HCT116 (cell line): Measurements from ENCODE around the gene PYGO2. TPM values are rescaled to one million over a fixed set of nuclear protein-coding genes. Genes with fewer than 3 reads are reported as not detected.

Source experiments
- ATAC-seq: fragments of 200-7000 bp; cut with Tn5 transposase; 2 replicates; pipeline ENCODE4 v1.9.1; 2020; ENCODE audit warnings: mild to moderate bottlenecking, moderate library complexity
- BruUV-seq: library from RNA; stranded (reverse); fragments of 400-500 nt; replicated peaks from 2 replicates; lab custom pipeline; 2021; lab: Mats Ljungman, UMichigan
- CTCF ChIA-PET: fragments of 300-600 bp; sonication (Branson Sonifier 250); formaldehyde crosslinking; loops from one replicate; lab custom pipeline; 2021; ENCODE audit warnings: antibody characterized with exemption; lab: Charles Lee
- POLR2A ChIA-PET: fragments of 300-600, 350-600 bp; sonication (Branson Sonifier 250); formaldehyde crosslinking; loops from one replicate; lab custom pipeline; 2021; ENCODE audit warnings: antibody characterized with exemption; lab: Charles Lee
- RAD21 ChIA-PET, 2 experiments: fragments of 300-600 bp; sonication (Branson Sonifier 250); formaldehyde crosslinking; loops; one replicate each; lab custom pipeline; 2023; ENCODE audit warnings: low total read pairs in 2 of 2; ENCODE audit not compliant: uncharacterized antibody in 2 of 2, unreplicated experiment in 2 of 2, low non-redundant PET in 1 of 2; lab: Charles Lee
- DNase-seq: peaks from one replicate; pipeline ENCODE4 v3.0.0-alpha.2; 2010; ENCODE audit warnings: low read depth, low spot score
- H2AFZ ChIP-seq: fragments of 200-600 bp; shearing (Covaris generic), sonication (generic); 2 replicates; pipeline ENCODE4 v1.6.1; 2017; ENCODE audit warnings: low read depth, mixed run types, mixed read lengths, antibody characterized with exemption, low read length; ENCODE audit not compliant: poor library complexity, severe bottlenecking
- H3K27ac ChIP-seq: 2 replicates; pipeline ENCODE4 v1.5.1; 2012; ENCODE audit warnings: low read depth, low read length
- H3K27me3 ChIP-seq: fragments of 200-600 bp; sonication (generic); 2 replicates; pipeline ENCODE4 v1.6.1; 2016; ENCODE audit warnings: mixed run types, low read length, mixed read lengths; ENCODE audit not compliant: insufficient read depth
- H3K36me3 ChIP-seq, 2 experiments: fragments of 200-500 bp in 1 of 2; fragments of 200-600 bp in 1 of 2; sonication (Bioruptor generic) in 1 of 2; sonication (generic) in 1 of 2; 2 replicates each; pipeline versions ENCODE4 v1.5.1 to v1.6.1; 2014 to 2016; ENCODE audit warnings: low read length in 2 of 2, inconsistent platforms in 1 of 2, mixed read lengths in 1 of 2, mixed run types in 1 of 2; ENCODE audit not compliant: insufficient read depth in 2 of 2, control insufficient read depth in 1 of 2
- H3K4me1 ChIP-seq, 2 experiments: fragments of 200-600 bp in 1 of 2; sonication (generic) in 1 of 2; 2 replicates each; pipeline versions ENCODE4 v1.5.1 to v1.6.1; 2012 to 2017; ENCODE audit warnings: low read length in 2 of 2, inconsistent platforms in 1 of 2, mild to moderate bottlenecking in 1 of 2, mixed read lengths in 1 of 2, mixed run types in 1 of 2, moderate library complexity in 1 of 2; ENCODE audit not compliant: insufficient read depth in 2 of 2, control insufficient read depth in 1 of 2
- H3K4me2 ChIP-seq: fragments of 200-600 bp; sonication (generic); 2 replicates; pipeline ENCODE4 v1.6.1; 2017; ENCODE audit warnings: mixed run types, low read length, mixed read lengths
- H3K4me3 ChIP-seq, 2 experiments: fragments of 200-600 bp in 1 of 2; sonication (generic) in 1 of 2; replicated peaks in 1 of 2; 2 replicates each; pipeline ENCODE4 v1.5.1; 2011 to 2016; ENCODE audit warnings: low read length in 2 of 2, control low read depth in 1 of 2, low read depth in 1 of 2, mild to moderate bottlenecking in 1 of 2, mixed read lengths in 1 of 2, mixed run types in 1 of 2
- H3K79me2 ChIP-seq: fragments of 200-600 bp; sonication (generic); 2 replicates; pipeline ENCODE4 v1.6.1; 2017; ENCODE audit warnings: mild to moderate bottlenecking, mixed run types, low read length, moderate library complexity, mixed read lengths; ENCODE audit not compliant: insufficient read depth
- H3K9ac ChIP-seq: fragments of 200-600 bp; sonication (generic); 2 replicates; pipeline ENCODE4 v1.6.1; 2016; ENCODE audit warnings: low read length, mixed read lengths
- H3K9me2 ChIP-seq: fragments of 200-600 bp; sonication (generic), shearing (Covaris generic); 2 replicates; pipeline ENCODE4 v1.6.1; 2017; ENCODE audit warnings: mixed run types, mild to moderate bottlenecking, moderate library complexity; ENCODE audit not compliant: insufficient read depth
- H3K9me3 ChIP-seq, 2 experiments: fragments of 200-500 bp in 1 of 2; fragments of 200-600 bp in 1 of 2; sonication (Bioruptor generic) in 1 of 2; sonication (generic) in 1 of 2; 2 replicates each; pipeline ENCODE4 v1.6.1; 2014 to 2017; ENCODE audit warnings: low read length in 2 of 2, mixed read lengths in 2 of 2, inconsistent platforms in 1 of 2, low read depth in 1 of 2, mild to moderate bottlenecking in 1 of 2, mixed run types in 1 of 2, moderate library complexity in 1 of 2; ENCODE audit not compliant: control insufficient read depth in 1 of 2, insufficient read depth in 1 of 2
- H4K20me1 ChIP-seq: fragments of 200-600 bp; sonication (generic), shearing (Covaris generic); 2 replicates; pipeline ENCODE4 v1.6.1; 2017; ENCODE audit warnings: mixed run types, mild to moderate bottlenecking, moderate library complexity; ENCODE audit not compliant: insufficient read depth
- EZH2 ChIP-seq: fragments of 200-600 bp; sonication (generic); IDR thresholded peaks from 2 replicates; pipeline ENCODE4 v1.6.1; 2017; ENCODE audit warnings: antibody characterized with exemption, mixed run types
- POLR2A ChIP-seq: IDR thresholded peaks from 2 replicates; pipeline ENCODE4 v1.7.0; 2011; ENCODE audit warnings: borderline replicate concordance; ENCODE audit not compliant: insufficient read depth, insufficient read length; ENCODE audit errors: extremely low read depth
- POLR2AphosphoS5 ChIP-seq: IDR thresholded peaks from 2 replicates; pipeline ENCODE4 v1.6.1; 2011; ENCODE audit warnings: mild to moderate bottlenecking, low read depth, low read length, moderate library complexity
- SIN3A ChIP-seq: IDR thresholded peaks from 2 replicates; pipeline ENCODE4 v1.6.1; 2012; ENCODE audit warnings: low read depth
- TCF7L2 ChIP-seq: IDR thresholded peaks from 2 replicates; pipeline ENCODE4 v1.7.0; 2011; ENCODE audit warnings: borderline replicate concordance, inconsistent platforms; ENCODE audit not compliant: insufficient read depth, insufficient read length; ENCODE audit errors: extremely low read depth
- YY1 ChIP-seq: IDR thresholded peaks from 2 replicates; pipeline ENCODE4 v1.6.1; 2011; ENCODE audit warnings: low read length, low read depth, moderate library complexity, mild to moderate bottlenecking; ENCODE audit not compliant: insufficient replicate concordance; ENCODE audit errors: extremely low read depth
- intact Hi-C: fragments of 100-400 bp; cut with micrococcal nuclease; formaldehyde crosslinking; loops from 2 replicates; pipeline ENCODE4 v1.10.0; 2022
- total RNA-seq: library from RNA; stranded (reverse); gene quantifications from one replicate; pipeline ENCODE4 v1.2.1, GENCODE V29; 2021; ENCODE audit not compliant: unreplicated experiment
- TF ChIP-seq, protein P1 (sequence below): IDR thresholded peaks from 2 replicates; pipeline ENCODE4 v1.6.1; 2012

PYGO2 gene
- total RNA-seq, 1 experiment from 2014 or later: 37.2 TPM

DNA sequence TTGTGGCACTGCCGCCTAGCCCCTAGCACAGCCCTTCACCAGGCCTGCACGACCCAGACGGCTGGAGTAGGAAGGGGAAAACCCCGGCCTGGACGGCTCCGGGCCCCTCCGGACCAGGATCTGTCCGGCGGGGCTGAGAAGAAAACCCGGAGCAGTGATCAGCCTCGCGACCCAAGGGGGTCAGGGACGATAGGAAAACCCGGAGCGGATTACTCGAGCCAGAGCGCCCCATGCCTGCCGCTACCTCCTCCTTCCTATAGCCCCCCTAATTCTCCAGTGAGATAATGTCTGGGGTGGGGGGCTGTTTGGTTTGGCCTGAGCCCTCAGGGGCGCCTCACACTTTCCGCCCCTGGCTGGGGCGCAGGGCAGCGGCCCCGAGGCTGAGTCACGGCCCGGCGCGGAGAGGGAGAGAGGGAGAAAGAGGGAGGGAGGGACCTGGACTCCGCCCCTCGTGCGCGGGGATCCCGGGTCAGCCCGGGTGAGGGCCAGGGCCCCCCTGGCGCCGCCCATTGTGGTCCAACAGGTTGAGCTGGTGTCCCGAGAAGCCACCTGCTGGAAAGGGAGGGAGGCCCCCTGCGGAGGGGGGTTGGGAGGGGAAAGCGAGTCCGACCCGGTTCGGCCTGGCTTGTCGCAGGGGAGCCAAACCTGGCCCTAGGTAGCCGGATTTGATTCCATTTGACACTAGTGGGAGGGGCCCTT is 39.3 kb upstream of the PYGO2 start:
- Histone ChIP-seq H3K27me3 (no peaks in the 10 kb centered on the region), H3K4me2 (peak overlapping the region; percentile 96), H3K36me3 (no peaks in the 10 kb centered on the region), H4K20me1 (no peaks in the 10 kb centered on the region), H3K79me2 (peaks cover 33% of the 10 kb centered on the region), H3K4me3 (peak overlapping the region; percentile 85 to 98), H3K9ac (peak overlapping the region; percentile 91), H2AFZ (no peak overlapping the region), H3K9me2 (no peaks in the 10 kb centered on the region), H3K9me3 (no peaks in the 10 kb centered on the region), H3K27ac (peak overlapping the region; percentile 99), H3K4me1 (peaks cover 26 to 60% of the 10 kb centered on the region in 2 experiments)
- ChIA-PET CTCF (interaction anchor here (0.9 to 2.6 kb wide), 10 partner anchors 15 to 556 kb away, joined by 3 to 25 read pairs (median 3); partner anchors contain the start of genes ADAM15, FLAD1, PYGO2 and SHC1), RAD21 (interaction anchor here in 1 of 2 experiments (0.6 kb wide), 1 partner anchor 69 kb away, joined by 4 read pairs; no protein-coding TSS in a partner anchor), POLR2A (interaction anchor here (0.7 to 2.5 kb wide), 8 partner anchors 11 to 67 kb away, joined by 3 to 22 read pairs (median 3); partner anchors contain the start of genes FLAD1 and SHC1)
- DNase-seq (peak; percentile 90), ATAC-seq (peak; percentile 58)
- TF ChIP-seq YY1 (peak; percentile 71), SIN3A (no peak), EZH2 (no peak), POLR2AphosphoS5 (peak; percentile 82), POLR2A (peak; percentile 10), TCF7L2 (no peak)
- TF ChIP-seq, protein P1, sequence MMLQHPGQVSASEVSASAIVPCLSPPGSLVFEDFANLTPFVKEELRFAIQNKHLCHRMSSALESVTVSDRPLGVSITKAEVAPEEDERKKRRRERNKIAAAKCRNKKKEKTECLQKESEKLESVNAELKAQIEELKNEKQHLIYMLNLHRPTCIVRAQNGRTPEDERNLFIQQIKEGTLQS: no peak
- BruUV-seq: no TSS peak
- intact Hi-C loops: loop anchor here (1.0 to 5.0 kb wide), 2 partner anchors 27 to 51 kb away; partner anchors contain the start of genes ADAM15 and CKS1B
